ENCODE measurements around the gene MAGEB4.
"Not testable (repeated sequence)": the region's sequence is repeated elsewhere in the genome, so short reads cannot be mapped to it uniquely, and the experiment has no call there.

The MAGEB4 gene

GRCh38 chrX:30241724-30242415 is at the start of gene MAGEB4:
Gene MAGEB4 (plus strand): TSS chrX:30242000. CDS start chrX:30242136, 136 bp downstream.
- no peak for DNase-seq (ENCODE audit: low read depth in 2 of 2, low spot score in 1 of 2)

- DNase-seq (ENCODE audit: low read depth in 2 of 2, low spot score in 1 of 2): not testable (repeated sequence)
Observed at GRCh38 chrX:30193910-30194309, 47.9 kb upstream of the MAGEB4 start.

GRCh38 chrX:30196322-30196721 is 45.5 kb upstream of the MAGEB4 start:
- DNase-seq (ENCODE audit: low read depth in 2 of 2, low spot score in 1 of 2): no peak

- DNase-seq (ENCODE audit: low read depth in 2 of 2, low spot score in 1 of 2): no peak
Observed at GRCh38 chrX:30212172-30212571, 29.6 kb upstream of the MAGEB4 start.

- DNase-seq (ENCODE audit: low read depth in 2 of 2, low spot score in 1 of 2): no peak
Observed at GRCh38 chrX:30215357-30215843, 26.4 kb upstream of the MAGEB4 start, which contains the start of gene MAGEB2. Gene MAGEB2 (plus strand): TSS chrX:30215563. CDS start chrX:30218581, 3,018 bp downstream.

- DNase-seq (ENCODE audit: low read depth in 2 of 2, low spot score in 1 of 2): no peak
Observed at GRCh38 chrX:30217465-30217864, 24.3 kb upstream of the MAGEB4 start.

GRCh38 chrX:30219372-30219771 is 22.4 kb upstream of the MAGEB4 start:
- DNase-seq (ENCODE audit: low read depth in 2 of 2, low spot score in 1 of 2): no peak

- DNase-seq (ENCODE audit: low read depth in 2 of 2, low spot score in 1 of 2): no peak
Observed at GRCh38 chrX:30220661-30221060, 21.1 kb upstream of the MAGEB4 start.

GRCh38 chrX:30224536-30224935 is 17.3 kb upstream of the MAGEB4 start:
- no peak for DNase-seq (ENCODE audit: low read depth in 2 of 2, low spot score in 1 of 2)

GRCh38 chrX:30228526-30228925 is 13.3 kb upstream of the MAGEB4 start:
- DNase-seq (ENCODE audit: low read depth in 2 of 2, low spot score in 1 of 2): no peak

- DNase-seq (ENCODE audit: low read depth in 2 of 2, low spot score in 1 of 2): no peak
Observed at GRCh38 chrX:30230395-30230794, 11.4 kb upstream of the MAGEB4 start, which contains the start of gene MAGEB3. Gene MAGEB3 (plus strand): TSS chrX:30230657. CDS start chrX:30235925, 5,268 bp downstream.

GRCh38 chrX:30246769-30247489 is 5.1 kb downstream of the MAGEB4 start, which contains the start of gene MAGEB1:
Gene MAGEB1 (plus strand): TSS chrX:30247146. CDS start chrX:30250494, 3,348 bp downstream.
- no peak for DNase-seq (ENCODE audit: low read depth in 2 of 2, low spot score in 1 of 2)

- DNase-seq (ENCODE audit: low read depth in 2 of 2, low spot score in 1 of 2): no peak
Observed at GRCh38 chrX:30248854-30249253, 7.1 kb downstream of the MAGEB4 start.

- DNase-seq (ENCODE audit: low read depth in 2 of 2, low spot score in 1 of 2): no peak
Observed at GRCh38 chrX:30253257-30253656, 11.5 kb downstream of the MAGEB4 start.

- no peak for DNase-seq (ENCODE audit: low read depth in 2 of 2, low spot score in 1 of 2)
Observed at GRCh38 chrX:30259927-30260326, 18.1 kb downstream of the MAGEB4 start.

GRCh38 chrX:30261012-30261411 is 19.2 kb downstream of the MAGEB4 start:
- DNase-seq (ENCODE audit: low read depth in 2 of 2, low spot score in 1 of 2): no peak

GRCh38 chrX:30262763-30263162 is 21.0 kb downstream of the MAGEB4 start:
- DNase-seq (ENCODE audit: low read depth in 2 of 2, low spot score in 1 of 2): no peak

GRCh38 chrX:30270639-30271038 is 28.8 kb downstream of the MAGEB4 start:
- DNase-seq (ENCODE audit: low read depth in 2 of 2, low spot score in 1 of 2): no peak

- DNase-seq (ENCODE audit: low read depth in 2 of 2, low spot score in 1 of 2): no peak
Observed at GRCh38 chrX:30275498-30275897, 33.7 kb downstream of the MAGEB4 start.

GRCh38 chrX:30278365-30278764 is 36.6 kb downstream of the MAGEB4 start:
- DNase-seq (ENCODE audit: low read depth in 2 of 2, low spot score in 1 of 2): no peak

GRCh38 chrX:30280428-30280827 is 38.6 kb downstream of the MAGEB4 start:
- DNase-seq (ENCODE audit: low read depth in 2 of 2, low spot score in 1 of 2): no peak

- DNase-seq (ENCODE audit: low read depth in 2 of 2, low spot score in 1 of 2): no peak
Observed at GRCh38 chrX:30282527-30282926, 40.7 kb downstream of the MAGEB4 start.
